ENCODE measurements around the gene PDIA5.

The PDIA5 gene

DNA sequence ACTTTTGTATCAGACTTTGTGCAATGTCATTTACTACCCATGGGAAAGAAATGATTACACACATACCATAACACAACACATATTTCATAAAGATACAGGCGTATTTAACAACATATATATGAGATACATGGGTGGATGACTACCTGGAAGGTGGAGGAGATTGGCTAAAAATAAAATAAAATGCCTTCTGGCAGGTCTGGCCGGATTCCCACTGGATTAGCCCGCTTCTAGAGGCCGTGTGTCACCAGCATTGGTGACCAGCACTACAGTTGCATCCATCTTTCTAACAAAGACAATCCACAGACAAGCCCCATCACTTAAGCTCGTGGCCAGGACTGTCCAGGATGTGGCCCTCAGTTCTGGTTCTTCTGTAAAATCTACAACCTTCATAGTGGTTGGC, 114.0 kb downstream of the PDIA5 start:
- TF ChIP-seq, protein P1, sequence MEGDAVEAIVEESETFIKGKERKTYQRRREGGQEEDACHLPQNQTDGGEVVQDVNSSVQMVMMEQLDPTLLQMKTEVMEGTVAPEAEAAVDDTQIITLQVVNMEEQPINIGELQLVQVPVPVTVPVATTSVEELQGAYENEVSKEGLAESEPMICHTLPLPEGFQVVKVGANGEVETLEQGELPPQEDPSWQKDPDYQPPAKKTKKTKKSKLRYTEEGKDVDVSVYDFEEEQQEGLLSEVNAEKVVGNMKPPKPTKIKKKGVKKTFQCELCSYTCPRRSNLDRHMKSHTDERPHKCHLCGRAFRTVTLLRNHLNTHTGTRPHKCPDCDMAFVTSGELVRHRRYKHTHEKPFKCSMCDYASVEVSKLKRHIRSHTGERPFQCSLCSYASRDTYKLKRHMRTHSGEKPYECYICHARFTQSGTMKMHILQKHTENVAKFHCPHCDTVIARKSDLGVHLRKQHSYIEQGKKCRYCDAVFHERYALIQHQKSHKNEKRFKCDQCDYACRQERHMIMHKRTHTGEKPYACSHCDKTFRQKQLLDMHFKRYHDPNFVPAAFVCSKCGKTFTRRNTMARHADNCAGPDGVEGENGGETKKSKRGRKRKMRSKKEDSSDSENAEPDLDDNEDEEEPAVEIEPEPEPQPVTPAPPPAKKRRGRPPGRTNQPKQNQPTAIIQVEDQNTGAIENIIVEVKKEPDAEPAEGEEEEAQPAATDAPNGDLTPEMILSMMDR (IDR thresholded peaks at IDR 0.05) = no peak

DNA sequence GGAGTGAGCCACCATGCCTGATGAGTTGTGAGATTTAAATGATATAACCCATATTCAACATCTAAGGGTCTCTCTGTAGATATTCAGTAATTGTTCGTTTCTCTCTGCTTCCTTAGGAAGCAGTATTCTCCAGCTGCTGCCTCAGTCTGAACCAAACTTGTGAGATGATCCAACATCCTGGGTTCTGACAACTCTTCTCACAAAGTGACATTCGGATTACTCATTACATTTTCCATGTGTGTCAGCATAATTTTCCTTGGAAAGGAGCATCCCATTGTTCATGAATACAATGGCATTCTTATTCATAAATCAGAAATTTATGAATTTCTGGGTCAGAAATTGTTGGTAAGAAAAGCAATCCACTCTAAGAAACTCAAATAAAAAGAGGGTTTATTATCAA, 119.9 kb downstream of the PDIA5 start:
- TF ChIP-seq, protein P1 (IDR thresholded peaks at IDR 0.05) = no peak

DNA sequence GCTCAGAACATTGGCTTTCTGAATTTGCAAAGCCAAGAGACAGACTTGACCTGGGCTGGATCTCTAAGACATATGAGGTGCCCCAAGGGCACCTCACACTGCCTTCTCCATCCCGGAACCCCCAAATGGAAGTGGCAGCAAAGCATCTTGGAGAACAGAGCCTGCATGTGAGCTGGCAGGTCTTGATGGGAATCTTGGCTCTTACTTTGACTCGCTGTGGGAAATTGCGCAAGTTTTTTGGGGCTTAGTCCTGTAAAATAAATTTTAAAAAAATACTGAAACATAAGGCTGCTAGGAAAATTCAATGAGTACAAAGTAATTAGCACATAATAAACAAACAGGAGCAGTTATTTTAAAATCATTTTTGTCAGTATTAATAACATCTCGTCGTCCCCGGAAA, 121.2 kb downstream of the PDIA5 start:
- TF ChIP-seq, protein P1 (IDR thresholded peaks at IDR 0.05) = no peak

DNA sequence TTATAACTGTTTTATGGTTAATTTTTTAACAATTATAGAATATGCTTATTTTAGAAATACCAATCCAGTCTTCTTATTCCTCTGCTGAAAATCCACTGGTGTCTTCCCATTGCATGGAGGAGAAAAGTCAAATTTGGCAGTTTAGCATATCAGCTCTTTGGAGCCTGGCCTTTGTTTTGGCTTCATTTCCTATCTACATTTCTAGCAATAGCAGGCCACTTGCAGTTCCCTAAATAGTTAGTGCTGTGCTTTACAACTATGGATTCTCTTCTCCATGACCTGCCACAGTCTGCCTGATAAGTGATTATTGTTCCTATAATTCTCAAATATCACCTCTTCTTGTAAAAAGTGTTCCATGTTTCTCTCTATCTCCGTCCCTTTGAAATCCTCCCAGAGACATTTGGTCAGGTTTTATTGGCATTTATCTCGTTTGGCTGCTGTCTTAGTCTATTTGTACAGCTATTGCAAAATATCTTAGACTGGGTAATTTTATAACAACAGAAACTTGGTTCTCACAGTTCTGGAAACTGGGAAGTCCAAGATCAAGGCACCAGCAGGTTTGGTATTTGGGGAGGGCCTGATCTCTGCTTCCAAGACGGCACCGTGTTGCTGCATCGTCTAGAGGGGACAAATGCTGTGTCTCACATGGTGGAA, 126.8 kb downstream of the PDIA5 start:
- TF ChIP-seq, protein P1 (IDR thresholded peaks at IDR 0.05) = no peak

DNA sequence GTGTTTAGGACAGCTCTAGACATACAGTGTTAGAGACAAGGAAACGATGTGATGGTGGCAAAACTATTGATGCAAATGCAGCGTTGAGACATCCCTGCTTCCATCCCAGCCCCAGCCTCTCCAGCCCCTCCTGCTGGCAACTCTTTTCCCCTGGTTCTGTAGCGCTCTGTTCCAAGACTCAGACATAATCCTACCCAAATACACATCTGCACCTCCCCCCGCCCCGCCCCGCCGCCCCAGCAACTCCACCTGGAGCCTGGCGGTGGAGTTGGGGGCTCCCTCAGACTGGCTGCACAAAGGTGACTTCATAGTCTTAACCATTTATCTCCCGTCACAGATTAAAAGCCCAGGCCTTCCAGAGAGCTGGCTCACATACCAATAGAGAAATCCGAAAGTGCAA, 127.7 kb downstream of the PDIA5 start:
- TF ChIP-seq, protein P1 (IDR thresholded peaks at IDR 0.05) = no peak

DNA sequence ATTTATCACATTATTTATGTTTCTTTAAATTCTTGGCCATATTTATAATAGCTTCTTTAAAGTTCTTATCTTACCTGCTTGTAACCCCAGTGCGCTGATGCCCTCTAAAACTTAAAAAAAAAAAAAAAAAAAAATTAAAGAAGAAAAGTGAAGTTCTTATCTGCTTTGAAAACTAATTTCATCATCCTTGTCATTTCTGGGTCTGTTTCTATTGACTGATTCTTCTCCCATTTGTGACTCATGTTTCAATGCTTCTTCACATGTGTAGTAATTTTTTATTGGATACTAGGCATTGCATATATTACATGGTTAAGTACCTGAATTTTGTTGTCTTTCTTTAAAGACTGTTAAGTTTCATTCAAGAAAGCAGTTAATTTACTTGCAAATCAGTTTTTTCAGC, 131.5 kb downstream of the PDIA5 start:
- TF ChIP-seq, protein P1 (IDR thresholded peaks at IDR 0.05) = no peak

DNA sequence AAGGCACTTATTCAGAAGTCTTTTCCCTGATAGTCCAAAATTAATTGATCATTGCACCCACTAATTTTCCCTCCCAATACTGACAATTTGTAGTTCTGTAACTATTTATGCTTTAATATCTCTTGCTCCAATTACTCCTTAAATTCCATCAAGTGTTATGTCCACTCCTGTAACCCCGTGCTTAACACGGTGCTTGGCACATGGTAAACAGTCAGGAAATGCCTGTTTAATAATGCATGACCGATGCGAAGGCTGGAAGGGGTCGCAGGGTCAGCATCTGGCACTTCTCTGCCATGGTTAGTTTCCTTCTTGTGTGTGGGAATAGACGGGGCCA, 134.4 kb downstream of the PDIA5 start:
- TF ChIP-seq, protein P1 (IDR thresholded peaks at IDR 0.05) = no peak
